Stimulated activated CD4-positive, alpha-beta T cell treated with anti-CD3 and anti-CD28 coated beads, Interleukin-4, amount 100 ng/mL, for 1 hour (primary cell): Measurements from ENCODE around the gene FBF1.

Experiments used
- DNase-seq: peaks from one replicate; pipeline ENCODE4 v3.0.0-alpha.2; 2020

FBF1 gene

DNA sequence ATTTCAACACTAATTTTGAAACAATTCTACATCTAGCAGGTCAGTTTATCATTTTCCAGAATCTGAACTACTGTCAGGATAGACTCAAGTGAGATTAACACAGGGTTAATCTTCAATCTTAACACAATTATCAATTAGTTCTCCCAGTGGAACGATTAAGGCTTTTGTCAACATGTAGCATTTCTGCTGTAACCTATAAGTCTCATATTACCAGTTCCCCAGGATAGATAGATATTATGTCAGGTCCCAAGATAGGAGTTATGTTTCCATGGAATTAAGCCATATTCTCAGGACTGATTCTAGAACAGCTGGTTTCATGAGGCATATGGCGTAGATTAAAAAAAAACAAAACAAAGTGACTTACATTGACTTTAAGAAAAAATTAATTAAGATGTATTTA lies 4.4 kb upstream of the FBF1 start:
- DNase-seq = no peak

DNA sequence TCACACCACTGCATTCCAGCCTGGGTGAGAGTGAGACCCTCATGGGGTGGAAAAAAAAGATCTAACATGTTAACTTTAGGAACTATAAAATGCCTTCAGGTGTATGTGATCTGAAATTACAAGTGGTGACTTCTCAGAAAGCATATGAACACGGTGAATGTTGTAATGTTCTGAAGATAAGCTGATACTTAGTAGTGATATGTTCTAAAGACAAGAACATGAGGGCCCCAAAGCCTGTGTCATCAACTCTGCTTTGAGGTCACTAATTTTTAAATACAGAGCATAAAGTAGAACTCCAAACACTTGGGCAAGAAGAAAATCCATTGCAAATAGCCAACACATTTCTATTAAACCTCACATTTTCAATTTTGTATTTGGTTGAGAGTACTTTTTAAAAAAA lies 2.6 kb upstream of the FBF1 start:
- DNase-seq = no peak

DNA sequence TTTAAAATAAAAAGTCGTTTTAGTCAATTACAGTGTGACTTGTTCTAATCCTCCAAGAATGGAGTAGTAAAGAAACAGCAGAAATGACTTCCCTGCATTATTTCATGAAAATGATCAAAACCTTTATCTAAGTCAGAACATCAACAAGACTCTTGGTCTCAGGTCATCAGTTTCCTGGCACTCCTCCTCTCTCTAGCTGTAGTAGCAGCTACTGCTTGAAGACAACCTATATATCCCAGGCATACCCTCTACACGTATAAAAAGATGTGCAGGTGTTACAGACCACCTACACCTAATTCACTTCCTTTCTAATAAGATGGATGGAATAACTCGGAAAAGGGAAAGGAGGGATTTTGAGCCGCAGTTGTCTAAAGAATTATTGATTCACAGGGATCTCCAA lies 1.6 kb upstream of the FBF1 start:
- no peak for DNase-seq

DNA sequence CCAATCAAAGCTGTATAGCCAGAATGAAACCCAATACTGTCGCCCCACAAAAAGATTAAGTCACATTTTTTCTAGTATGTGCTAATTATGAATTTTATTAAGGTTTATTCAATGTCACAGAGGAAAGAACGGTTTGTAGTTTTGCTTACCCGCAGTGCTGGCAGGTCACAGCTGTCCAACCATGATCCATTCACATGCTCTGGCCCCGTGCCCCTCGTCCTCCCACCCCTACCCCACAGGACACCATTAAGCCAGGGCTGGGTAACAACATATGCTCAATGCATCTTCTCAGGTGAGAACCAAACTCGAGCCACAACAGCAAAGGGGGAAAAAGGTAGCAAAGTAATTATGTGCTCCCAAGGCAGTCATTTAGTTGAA lies 589 bp upstream of the FBF1 start:
- no peak for DNase-seq

DNA sequence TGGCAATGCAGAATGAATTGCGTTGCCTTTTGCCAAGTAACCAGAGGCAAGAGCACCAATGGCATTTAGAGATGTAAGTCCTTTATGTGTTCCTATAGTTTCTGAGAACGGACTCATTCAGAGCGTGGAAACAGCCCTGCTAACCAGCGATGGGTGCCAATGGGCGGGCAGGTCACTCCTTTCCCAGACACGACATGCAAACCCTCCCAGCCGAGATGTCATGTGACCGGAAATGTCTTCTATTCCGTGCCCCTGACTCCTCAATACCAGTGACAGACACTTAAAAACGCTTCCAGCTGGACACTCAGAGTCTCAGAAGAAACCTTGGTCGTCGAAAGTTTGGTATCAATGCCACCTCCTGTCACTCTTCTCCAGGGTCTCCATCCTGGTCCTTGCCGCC lies 3.2 kb downstream of the FBF1 start:
- DNase-seq = no peak

DNA sequence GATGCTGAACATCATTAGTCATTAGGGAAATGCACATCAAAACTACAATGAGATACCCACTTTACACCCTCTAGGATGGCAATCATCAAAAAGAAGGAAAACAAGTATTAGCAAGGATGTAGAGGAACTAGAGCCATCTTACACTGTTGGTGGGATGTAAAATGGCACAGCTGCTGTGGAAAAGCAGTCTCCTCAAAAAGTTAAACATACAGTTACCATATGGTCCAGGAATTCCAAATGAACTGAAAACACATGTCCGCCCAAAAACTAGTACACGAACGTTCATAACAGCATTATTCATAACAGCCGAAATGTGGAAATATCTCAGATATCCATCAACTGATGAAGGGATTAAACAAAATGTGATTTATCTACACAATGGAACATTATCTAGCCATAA lies 7.0 kb downstream of the FBF1 start:
- no peak for DNase-seq

DNA sequence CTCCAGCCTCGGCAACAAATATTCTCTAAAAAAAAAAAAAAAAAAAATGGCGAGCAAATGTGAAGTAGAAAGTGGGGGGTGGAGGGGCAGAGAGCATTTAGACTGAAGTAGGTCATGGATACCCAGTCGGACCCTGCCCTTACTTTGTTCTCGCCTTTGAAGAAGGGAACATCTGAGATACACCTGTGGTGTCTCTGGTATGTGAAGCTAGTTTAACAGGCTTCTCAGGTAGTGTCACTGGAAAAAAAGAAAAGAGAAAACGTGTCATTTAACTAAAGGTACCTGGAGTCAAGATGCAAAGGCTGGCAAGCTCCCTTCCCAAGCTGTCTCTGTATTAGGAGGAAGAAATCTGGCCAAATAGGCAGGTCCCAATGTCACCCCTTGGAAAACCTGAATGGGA lies 8.0 kb downstream of the FBF1 start:
- no peak for DNase-seq

DNA sequence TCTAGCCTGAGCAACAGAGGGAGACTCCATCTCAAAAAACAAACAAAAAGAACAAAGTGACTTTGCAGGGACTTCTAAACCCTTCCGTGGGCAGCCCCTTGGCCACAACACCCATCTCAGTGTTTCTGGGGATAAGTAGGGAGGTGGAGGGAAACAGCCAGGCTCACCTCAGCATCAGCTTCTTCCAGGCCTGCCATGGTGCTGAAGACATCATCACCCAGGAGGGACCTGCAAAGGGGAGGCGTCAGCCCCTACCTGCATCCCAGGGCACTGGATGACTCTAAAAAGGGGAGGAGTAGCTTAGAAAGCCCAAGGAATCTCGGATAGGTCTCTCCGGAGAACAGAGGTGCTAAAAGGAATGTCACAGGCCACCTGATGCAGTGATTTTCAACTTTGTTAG lies 9.8 kb downstream of the FBF1 start:
- no peak for DNase-seq

DNA sequence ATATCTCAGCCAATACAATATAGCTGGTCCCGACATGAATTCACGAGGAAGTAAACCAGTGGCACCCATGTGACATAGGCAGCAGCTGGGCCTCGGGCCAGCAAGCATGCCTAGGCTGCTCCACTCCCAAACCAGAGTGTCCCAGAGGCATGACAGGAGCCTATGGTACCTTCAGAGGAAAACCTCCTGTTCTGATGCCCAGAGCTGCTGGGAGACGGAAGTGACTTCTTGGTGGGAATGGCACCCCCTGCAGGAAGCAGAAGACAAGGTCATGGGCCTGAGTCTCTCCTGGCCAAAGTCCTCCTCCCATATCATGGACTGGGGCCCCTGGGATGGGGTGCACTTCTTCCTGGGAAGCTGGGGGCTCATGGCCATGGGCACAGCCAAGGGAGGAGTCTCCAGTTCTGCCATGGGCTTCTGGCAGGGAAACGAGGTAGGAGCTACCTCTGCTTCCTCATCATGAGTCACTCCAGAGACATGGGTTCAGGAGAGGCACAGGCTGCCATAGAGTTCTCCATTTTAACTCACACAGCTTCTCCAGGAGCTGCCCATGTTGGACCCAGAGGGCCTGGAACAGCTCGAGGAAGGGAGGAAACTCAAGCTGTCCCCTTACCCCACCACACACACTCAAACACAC lies 13.4 kb downstream of the FBF1 start:
- no peak for DNase-seq

DNA sequence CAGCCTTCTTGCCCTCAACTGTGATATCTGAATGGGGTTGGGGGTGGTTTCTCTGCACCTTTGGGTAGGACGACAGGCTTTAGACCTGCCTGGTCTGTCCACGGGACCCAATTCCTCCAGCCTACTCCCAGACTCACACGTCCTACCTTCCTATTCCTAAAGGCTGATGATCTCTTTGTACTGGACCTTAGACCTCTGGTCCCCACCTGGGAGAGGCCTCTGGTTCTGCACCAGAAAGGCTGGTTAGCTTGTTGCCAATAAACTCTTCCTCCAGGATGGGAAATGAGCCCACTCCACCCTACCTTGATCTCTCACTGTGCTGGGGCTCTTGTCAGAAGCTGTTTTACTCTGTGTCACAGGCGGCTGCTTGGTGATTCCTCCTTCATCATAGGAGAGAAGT lies 14.4 kb downstream of the FBF1 start:
- DNase-seq = no peak

DNA sequence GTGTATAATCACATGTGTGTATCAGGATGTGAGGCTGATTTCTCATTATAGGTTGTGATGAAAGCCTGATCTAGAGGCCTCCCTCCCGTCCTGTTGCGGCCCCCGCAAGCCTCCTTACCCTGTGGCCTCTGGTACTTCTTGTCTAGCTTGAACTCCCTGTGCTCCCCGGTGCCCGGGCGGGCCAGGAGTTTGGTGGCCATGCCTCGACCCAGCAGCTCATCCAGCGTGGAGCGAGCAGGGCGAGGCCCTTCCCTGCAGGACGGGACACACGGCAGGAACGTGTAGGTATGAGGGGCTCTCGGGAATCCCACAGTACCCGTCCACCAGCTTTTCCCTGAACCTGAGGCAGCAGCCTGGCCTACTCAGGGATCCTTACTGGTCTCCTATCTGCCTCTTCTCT lies 14.9 kb downstream of the FBF1 start:
- DNase-seq = no peak

DNA sequence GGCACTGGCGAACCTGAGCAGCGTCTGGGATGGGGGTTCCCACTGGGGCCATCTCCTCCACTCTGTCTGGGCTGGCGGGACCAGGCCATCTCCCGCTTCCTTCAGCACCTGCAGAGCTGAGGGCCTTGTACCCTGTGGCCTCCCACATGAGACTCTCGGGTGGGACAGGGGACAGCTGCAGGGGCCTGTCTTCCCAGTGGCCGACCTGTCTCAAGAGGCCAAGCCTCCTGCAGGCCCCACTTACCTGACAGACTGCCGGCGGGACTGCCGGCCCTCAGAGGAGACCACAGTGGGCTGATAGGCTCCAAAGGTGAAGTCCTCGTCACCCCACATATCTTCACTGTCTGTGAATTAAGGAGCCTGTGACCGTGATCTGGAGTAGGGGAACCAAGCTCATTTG lies 15.7 kb downstream of the FBF1 start:
- no peak for DNase-seq

DNA sequence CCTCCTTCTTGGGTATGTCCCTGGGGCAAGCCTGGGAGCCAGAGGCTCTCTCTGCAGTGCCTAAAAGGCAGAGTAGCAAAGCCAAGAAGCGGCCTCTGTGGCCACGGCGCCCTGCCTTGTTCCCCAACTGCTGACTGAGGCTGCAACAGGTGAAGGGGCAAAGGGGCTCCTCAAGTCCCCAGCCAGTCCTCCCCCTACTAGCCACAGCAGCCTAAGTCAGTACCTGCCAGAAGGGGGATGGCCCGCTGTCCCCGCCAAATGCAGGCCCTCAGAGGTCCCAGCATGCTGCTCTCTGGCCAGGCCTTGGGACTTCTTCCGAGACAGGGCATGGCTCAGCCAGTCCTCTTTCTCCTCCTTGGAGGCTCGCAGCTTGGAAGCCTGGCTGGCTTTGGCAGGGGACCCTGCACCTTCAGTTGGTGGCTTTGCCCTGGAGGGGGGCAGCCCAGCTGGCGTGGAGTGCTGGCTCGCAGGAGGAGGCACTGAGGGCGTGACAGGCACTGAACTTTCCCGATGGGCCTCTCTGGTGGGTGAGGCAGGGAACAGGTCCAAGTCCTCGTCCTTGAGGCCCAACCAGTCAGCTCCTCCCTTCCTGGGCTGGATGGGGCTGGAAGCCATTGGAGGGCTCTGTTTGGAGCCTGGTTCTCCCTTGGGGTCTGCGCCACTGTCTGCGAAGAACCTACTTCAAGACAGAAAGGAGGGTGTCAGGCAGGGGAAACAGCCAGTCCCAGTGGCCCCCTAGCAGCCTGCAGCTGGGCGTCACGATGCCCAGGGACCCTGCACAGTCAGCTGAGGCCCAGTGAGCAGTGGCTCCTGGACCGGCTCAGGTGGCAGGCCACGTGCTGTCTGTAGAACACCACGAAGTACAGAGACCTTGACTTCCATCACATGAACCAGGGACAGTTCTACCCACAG lies 17.6 kb downstream of the FBF1 start:
- no peak for DNase-seq

DNA sequence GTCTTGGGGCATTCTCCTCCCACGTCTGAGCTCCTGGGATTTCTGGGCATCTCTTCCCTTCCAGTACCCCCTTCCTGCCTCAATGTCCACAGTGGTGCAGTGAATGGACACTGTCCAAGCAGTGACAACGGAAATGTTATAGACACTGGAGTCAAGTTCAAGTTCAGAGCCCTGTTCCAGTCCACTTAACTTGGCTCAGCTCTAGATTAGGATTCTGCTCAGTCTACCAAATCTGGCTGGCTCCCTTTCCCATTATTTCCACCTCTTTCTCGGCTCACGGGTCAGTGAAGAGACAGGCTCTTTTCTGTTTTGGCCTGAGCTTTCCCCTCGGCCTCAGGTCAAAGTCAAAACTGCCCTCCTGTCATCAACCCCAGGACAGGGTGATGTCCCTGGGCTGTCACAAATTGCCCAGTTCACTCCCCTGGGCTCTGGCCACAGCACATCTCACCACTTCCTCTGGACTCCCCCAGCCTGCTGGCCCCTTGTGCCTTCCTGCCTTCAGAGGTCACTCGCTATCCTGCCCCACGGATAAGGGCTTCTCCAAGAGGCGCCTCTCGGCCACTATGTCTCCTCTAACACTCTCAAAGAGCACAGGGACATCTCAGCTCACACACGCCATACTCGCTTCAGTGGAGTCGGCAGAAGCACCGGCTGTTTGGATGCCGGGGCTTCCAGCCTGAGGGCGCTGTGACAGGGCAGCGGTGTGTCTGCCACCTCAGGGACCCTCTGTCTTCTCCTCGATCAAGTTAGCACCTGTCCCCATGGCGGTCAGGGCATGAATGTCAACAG lies 18.5 kb downstream of the FBF1 start:
- DNase-seq = no peak

DNA sequence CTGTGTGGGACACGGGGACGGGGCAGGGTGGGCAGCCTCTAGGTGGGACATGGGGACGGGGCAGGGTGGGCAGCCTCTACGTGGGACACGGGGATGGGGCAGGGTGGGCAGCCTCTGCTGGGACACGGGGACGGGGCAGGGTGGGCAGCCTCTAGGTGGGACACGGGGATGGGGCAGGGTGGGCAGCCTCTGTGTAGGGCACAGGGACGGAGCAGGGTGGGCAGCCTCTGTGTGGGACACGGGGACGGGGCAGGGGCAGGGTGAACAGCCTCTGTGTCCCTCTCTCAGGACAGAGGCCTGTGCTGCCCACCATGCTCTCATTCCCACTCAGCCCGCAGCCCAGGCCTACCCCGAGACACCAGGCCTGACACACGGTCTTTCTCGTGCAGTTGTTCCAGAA lies 19.2 kb downstream of the FBF1 start:
- DNase-seq = no peak

DNA sequence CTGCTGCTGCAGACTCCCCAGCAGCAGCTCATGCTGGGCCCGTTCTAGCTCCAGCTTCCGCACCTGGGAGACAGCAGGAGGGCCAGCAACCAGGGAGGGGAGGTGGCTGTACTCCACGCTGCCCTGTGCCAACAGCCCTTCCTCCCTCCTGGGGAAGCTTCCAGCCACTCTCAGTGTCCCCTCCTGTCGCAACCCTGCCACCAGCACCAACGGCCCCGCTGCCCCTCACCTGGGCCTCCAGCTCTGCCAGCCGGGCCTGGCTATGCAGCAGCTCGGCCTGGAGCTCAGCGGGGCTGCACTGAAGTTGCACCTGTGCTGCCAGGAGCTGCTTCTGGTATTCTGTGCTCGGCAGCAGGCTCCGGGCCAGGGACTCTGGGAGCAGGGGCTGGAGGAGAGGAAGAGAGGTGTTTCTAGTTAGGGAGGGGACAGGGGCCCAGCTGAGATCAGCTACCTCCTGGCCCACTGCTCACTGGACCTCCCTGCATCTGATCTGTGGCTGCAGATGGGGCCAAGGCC lies 20.7 kb downstream of the FBF1 start:
- no peak for DNase-seq

DNA sequence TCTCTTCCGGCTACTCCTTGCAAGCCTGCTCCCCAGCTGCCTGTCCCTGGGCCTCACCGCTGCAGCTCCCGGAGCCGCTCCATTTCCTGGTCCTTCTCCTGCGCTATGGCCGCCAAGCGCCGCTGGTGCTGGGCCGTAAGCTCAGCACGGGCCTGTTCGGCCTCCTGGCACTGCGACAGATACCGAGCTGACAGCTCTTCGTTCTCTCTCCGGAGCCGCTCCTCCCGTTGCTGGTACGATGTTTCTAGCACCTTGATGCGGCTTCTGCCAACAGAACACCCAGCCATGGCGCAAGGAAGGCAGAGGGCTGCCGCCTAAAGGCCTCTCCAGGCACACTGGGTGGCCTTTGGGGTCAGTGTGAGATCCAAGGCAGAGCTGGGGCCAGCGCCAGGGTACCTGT lies 21.2 kb downstream of the FBF1 start:
- DNase-seq = no peak

DNA sequence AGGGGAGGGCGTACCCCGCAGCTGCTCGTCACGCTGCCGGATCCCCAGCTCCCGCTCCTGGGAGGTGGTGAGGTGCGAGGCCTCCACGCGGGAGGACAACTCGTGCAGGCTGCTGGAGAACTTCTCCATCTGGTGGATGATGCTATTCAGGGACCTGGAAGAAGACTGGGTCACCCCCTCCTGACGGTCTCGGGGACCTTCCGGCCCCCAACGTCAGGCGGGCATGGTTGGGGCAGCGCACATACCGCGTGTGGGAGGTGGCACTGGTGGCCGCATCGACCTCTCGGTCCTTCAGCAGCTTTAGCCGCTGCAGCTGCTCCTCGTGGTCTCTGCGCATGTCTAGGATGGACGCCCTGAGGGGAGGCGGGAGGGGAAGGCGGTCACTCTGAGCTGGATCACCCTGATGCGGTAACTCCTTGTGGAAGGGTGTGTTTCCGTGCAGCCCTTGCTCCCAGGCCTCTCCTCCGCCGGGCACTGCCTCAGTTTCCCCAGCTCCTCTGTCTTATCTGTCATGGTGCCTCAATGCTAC lies 22.9 kb downstream of the FBF1 start:
- DNase-seq = no peak

DNA sequence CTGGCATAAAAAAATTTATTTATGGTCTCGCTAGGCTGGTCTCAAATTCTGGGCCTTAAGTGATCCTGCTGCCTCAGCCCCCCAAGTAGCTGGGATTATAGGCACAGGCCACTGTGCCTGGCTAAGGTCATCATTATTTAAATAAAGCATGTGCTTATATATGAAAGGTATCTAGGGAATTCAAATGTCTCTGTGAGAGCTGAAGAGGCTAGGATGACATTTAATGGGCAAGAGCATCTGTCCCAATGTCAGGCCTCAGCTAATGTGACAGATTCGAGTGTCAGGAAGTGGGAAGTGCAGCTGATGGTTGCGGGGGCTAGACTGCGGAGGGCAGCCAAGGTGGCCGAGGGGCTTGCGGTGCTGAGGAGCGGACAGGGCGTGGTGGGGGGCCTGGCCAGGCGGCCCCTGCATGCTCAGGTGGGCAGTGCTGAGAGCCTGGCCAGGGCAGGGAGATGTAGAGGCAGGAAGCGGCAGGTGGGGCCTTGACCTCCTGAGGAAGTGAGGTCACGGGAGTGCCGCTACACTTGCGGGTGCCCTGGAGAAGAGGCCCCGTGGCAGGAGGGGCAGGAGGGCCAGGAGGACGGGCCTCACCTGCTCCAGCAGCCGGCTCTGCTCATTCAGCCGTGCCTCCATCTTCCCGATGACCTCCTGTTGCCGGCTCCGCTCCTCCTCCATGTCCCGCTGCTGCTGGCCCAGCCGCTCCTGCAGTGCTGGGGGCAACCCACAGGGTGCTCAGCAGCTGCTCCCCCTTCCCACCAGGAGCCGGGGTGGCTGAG lies 23.5 kb downstream of the FBF1 start:
- no peak for DNase-seq

DNA sequence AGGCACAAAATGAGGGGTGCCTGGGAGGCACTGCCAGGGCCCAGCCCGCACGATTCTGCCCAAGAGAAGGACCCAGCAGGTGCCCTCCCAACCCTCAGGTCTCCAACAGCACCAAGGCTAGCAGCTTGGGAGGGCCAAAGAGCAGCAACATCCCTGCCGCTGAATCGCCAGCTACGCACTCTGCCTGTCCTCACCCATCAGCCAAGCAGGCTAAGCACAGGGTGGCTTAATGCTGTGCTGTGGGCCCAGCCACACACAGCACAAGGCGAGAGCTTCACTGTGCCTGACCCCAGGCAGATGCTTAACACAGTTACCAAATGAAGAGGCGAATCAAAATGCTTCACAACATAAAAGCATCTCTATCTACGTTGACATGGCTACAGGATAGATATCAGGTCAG lies 25.6 kb downstream of the FBF1 start:
- DNase-seq = no peak

DNA sequence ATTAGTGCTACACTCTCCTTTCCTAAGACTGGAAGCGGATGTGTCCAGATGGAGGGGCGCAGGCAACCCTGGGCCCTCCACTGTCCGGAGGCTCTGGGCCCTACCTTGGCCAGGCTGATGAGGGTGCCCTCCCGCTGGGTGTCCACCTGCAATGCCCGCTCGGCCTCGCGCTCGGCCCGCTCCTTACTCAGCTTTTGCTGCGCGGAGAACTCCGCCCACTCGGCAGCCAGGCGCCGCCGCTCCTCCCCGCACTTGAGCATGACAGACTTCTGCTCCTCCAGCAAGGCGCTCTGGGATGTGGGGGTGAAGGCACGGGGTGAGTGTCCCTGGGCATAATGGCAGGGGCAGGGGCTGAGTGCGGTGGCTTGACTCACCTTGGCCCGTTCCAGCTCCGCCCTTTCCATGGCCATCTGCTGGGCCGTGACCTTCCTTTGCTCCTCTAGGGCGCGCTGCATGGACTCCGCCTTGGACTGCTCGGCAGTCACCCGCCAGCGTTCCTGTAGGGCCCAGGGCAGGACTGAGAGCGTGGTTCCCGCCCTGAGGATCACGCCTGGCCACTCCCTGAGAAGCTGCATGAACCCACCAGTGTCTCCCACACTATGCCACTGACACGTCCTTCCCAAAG lies 26.1 kb downstream of the FBF1 start:
- DNase-seq = no peak

DNA sequence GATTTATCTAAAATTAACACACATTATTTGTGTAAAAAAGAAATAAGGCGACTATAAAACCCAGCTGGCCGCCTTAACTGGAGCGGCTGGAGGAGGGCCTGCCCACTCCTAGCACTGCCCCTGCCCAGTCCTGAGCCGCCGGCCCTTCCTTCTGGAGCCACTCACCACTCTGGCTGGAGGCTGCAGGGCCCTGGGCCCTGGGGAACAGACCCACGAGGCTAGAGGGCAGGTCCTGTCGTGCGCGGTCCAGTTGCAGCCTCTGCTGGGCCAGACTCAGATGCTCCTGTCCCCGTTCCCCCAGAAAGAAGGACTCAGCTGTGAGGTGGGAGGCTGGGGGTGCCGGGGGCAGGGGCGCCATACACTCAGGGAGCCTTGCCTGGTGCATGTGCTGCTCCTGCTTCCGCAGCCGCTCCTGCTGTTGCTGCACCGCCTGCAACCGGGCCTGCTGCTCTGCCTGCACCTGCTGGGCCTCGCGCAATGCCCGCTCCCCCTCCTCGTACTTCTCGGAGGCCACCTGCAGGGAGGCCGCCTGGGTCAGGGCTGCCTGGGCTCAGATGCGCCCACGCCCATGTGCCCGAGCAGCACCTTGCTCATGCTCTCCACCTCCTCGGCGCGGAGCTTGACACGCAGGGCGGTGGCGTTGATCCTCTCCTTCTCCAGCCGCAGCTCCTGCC lies 27.2 kb downstream of the FBF1 start:
- no peak for DNase-seq
